ENCODE measurements around the gene TXNRD2. TPM values are rescaled to one million over a fixed set of nuclear protein-coding genes. Genes with fewer than 3 reads are reported as not detected.

The TXNRD2 gene
- total RNA-seq, 1 experiment from 2014 or later, result 23.0 TPM

DNA sequence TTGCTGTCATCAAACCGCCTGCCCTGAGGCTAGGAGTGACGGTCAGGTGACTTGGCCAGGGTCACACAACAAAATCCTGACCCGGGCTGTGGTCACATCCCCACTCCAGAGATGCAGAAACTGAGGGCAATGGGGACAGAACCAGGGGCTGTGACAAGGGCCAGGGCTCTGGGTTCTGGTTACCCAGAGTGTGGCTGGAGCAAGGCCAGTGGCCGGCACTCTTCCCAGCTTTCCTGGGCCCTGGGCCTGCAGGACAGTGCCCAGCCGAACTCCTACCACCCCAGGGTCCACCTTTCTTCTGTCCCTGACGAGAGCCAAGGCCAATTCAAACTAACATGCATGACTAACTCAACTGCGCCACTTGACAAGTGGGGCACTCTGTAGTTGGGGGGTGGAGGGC lies 39.1 kb upstream of the TXNRD2 start:
- peaks cover 13% of the 10 kb centered on the region for H3K4me1 ChIP-seq (ENCODE audit: insufficient read depth, low read length)
- H3K36me3 ChIP-seq (ENCODE audit: low read depth, low read length), result no peaks in the 10 kb centered on the region
- TF ChIP-seq, protein P1, sequence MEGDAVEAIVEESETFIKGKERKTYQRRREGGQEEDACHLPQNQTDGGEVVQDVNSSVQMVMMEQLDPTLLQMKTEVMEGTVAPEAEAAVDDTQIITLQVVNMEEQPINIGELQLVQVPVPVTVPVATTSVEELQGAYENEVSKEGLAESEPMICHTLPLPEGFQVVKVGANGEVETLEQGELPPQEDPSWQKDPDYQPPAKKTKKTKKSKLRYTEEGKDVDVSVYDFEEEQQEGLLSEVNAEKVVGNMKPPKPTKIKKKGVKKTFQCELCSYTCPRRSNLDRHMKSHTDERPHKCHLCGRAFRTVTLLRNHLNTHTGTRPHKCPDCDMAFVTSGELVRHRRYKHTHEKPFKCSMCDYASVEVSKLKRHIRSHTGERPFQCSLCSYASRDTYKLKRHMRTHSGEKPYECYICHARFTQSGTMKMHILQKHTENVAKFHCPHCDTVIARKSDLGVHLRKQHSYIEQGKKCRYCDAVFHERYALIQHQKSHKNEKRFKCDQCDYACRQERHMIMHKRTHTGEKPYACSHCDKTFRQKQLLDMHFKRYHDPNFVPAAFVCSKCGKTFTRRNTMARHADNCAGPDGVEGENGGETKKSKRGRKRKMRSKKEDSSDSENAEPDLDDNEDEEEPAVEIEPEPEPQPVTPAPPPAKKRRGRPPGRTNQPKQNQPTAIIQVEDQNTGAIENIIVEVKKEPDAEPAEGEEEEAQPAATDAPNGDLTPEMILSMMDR (conservative IDR thresholded peaks at IDR 0.05; ENCODE audit: low read depth, low read length), result no peak
- no peak for TF ChIP-seq EZH2 (IDR thresholded peaks at IDR 0.05; ENCODE audit: low read length, unreplicated experiment)
- TF ChIP-seq EZH2phosphoT487 (IDR thresholded peaks at IDR 0.05; ENCODE audit: borderline replicate concordance, low read length), result no peak
- H3K27ac ChIP-seq (ENCODE audit: low read length), result no peak overlapping the region
- no peaks in the 10 kb centered on the region for H4K20me1 ChIP-seq (ENCODE audit: low read length)
- H3K79me2 ChIP-seq (ENCODE audit: low read length), result no peaks in the 10 kb centered on the region
- ChIA-PET CTCF (no interaction called here), POLR2A (ENCODE audit: unreplicated experiment) (no interaction called here)
- ATAC-seq, result no peak
- H3K9me3 ChIP-seq (ENCODE audit: low read length), result no peaks in the 10 kb centered on the region
- no peak overlapping the region for H3K4me2 ChIP-seq (ENCODE audit: low read length)
- no peaks in the 10 kb centered on the region for H3F3A ChIP-seq (ENCODE audit: low read length, unreplicated experiment)
- H3K27me3 ChIP-seq (ENCODE audit: low read length), result no peaks in the 10 kb centered on the region
- DNase-seq, result no peak
- no peak overlapping the region for H2AFZ ChIP-seq (ENCODE audit: low read length)
- H3K4me3 ChIP-seq (ENCODE audit: low read length), result no peak overlapping the region
- intact Hi-C loops (cut with micrococcal nuclease), result no loop called here
- no peak overlapping the region for H3K9ac ChIP-seq (ENCODE audit: low read length)
- no peaks in the 10 kb centered on the region for H3K9me2 ChIP-seq (replicated peaks; ENCODE audit: low read length)
- BruUV-seq (replicated peaks), result no TSS peak

DNA sequence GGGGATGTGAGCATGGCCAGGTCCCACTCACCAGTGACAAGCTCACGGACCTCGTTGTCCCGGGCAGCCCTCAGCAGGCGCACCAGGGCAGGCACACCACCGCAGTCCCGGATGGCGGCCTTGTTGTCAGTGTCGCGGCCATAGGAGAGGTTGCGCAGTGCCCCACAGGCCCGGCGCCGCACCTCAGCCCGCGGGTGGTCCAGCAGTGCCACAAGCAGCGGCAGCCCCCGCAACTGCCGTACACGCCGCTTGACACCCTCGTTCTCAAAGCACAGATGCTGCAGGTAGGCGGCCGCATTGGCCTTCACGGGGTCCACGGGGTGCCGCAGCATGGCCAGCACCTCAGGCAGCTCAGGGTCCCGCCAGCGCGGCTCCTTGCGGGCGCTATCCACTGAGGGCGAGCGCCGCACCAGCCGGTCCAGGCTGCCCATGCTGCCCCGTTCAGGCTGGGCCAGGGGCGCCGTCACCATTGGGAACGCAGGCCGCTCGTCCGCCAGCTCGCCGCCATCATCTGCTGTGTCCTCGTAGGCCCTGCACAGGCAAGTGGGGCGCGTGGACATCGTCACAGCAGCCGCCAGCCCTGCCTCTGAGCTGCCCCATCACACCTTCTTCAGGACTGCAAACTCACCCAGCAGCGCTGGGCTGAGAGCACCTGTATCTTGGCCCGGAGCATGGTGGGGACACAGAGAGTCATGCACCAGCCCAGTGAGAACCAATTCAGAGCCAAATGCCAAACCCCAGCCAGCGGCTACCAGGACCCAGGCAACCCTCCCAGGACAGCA lies 38.3 kb upstream of the TXNRD2 start:
- DNase-seq (no peak), ATAC-seq (no peak)
- H3K4me1 ChIP-seq (ENCODE audit: insufficient read depth, low read length), result peaks cover 19% of the 10 kb centered on the region
- no peaks in the 10 kb centered on the region for H3K9me3 ChIP-seq (ENCODE audit: low read length)
- intact Hi-C loops (cut with micrococcal nuclease), result no loop called here
- H3K4me2 ChIP-seq (ENCODE audit: low read length), result no peak overlapping the region
- H3F3A ChIP-seq (ENCODE audit: low read length, unreplicated experiment), result no peaks in the 10 kb centered on the region
- no peak overlapping the region for H2AFZ ChIP-seq (ENCODE audit: low read length)
- no TSS peak for BruUV-seq (replicated peaks)
- CTCF ChIA-PET, result no interaction called here
- POLR2A ChIA-PET (ENCODE audit: unreplicated experiment), result no interaction called here
- TF ChIP-seq, protein P1 (conservative IDR thresholded peaks at IDR 0.05; ENCODE audit: low read depth, low read length), result no peak
- TF ChIP-seq EZH2 (IDR thresholded peaks at IDR 0.05; ENCODE audit: low read length, unreplicated experiment), result no peak
- TF ChIP-seq EZH2phosphoT487 (IDR thresholded peaks at IDR 0.05; ENCODE audit: borderline replicate concordance, low read length), result no peak
- H4K20me1 ChIP-seq (ENCODE audit: low read length), result no peaks in the 10 kb centered on the region
- H3K79me2 ChIP-seq (ENCODE audit: low read length), result no peaks in the 10 kb centered on the region
- H3K27me3 ChIP-seq (ENCODE audit: low read length), result no peaks in the 10 kb centered on the region
- no peaks in the 10 kb centered on the region for H3K9me2 ChIP-seq (replicated peaks; ENCODE audit: low read length)
- H3K4me3 ChIP-seq (ENCODE audit: low read length), result no peak overlapping the region
- H3K9ac ChIP-seq (ENCODE audit: low read length), result no peak overlapping the region
- H3K36me3 ChIP-seq (ENCODE audit: low read depth, low read length), result no peaks in the 10 kb centered on the region
- no peak overlapping the region for H3K27ac ChIP-seq (ENCODE audit: low read length)

DNA sequence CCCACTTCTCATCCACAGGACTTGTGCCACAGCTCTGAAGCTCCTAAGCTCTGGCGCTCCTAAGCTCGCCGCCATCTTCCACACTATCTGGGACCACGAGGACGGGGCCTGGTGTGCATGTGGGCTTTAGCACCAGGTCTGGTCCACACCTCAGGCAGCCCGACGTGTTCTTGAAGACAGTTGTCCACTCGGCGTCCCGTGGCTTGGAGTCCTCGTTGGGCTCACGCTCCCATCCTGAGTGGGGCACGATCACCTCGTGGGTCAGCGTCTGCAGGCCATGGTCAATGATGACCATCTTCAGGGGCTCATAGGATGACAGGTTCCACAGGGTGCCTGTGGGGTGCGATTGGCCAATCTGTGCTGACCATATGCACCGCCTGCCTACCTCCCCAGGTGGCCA lies 37.1 kb upstream of the TXNRD2 start:
- H3K9me3 ChIP-seq (ENCODE audit: low read length), result no peaks in the 10 kb centered on the region
- no peak overlapping the region for H3K9ac ChIP-seq (ENCODE audit: low read length)
- no peaks in the 10 kb centered on the region for H3F3A ChIP-seq (ENCODE audit: low read length, unreplicated experiment)
- ChIA-PET POLR2A (ENCODE audit: unreplicated experiment) (no interaction called here), CTCF (no interaction called here)
- no peak overlapping the region for H3K4me2 ChIP-seq (ENCODE audit: low read length)
- intact Hi-C loops (cut with micrococcal nuclease), result no loop called here
- no peaks in the 10 kb centered on the region for H3K9me2 ChIP-seq (replicated peaks; ENCODE audit: low read length)
- H3K27me3 ChIP-seq (ENCODE audit: low read length), result no peaks in the 10 kb centered on the region
- H2AFZ ChIP-seq (ENCODE audit: low read length), result no peak overlapping the region
- DNase-seq, result no peak
- BruUV-seq (replicated peaks), result no TSS peak
- peaks cover 9% of the 10 kb centered on the region; the same call in 1 of the 2 replicates for H3K4me1 ChIP-seq (ENCODE audit: insufficient read depth, low read length)
- no peaks in the 10 kb centered on the region for H4K20me1 ChIP-seq (ENCODE audit: low read length)
- no peaks in the 10 kb centered on the region for H3K36me3 ChIP-seq (ENCODE audit: low read depth, low read length)
- H3K79me2 ChIP-seq (ENCODE audit: low read length), result no peaks in the 10 kb centered on the region
- no peak overlapping the region for H3K27ac ChIP-seq (ENCODE audit: low read length)
- no peak for TF ChIP-seq EZH2 (IDR thresholded peaks at IDR 0.05; ENCODE audit: low read length, unreplicated experiment)
- TF ChIP-seq, protein P1 (conservative IDR thresholded peaks at IDR 0.05; ENCODE audit: low read depth, low read length), result no peak
- TF ChIP-seq EZH2phosphoT487 (IDR thresholded peaks at IDR 0.05; ENCODE audit: borderline replicate concordance, low read length), result no peak
- no peak for ATAC-seq
- H3K4me3 ChIP-seq (ENCODE audit: low read length), result no peak overlapping the region

All from PC-3 (cell line).